ENCODE data around the gene IMMP2L. TPM values are rescaled to one million over a fixed set of nuclear protein-coding genes. Genes with fewer than 3 reads are reported as not detected.
"Not testable (repeated sequence)": the region's sequence is repeated elsewhere in the genome, so short reads cannot be mapped to it uniquely, and the experiment has no call there.

Gene IMMP2L
- total and polyA plus RNA-seq, 7 donors = 9.3 to 43.0 (median 19.2) TPM

DNA sequence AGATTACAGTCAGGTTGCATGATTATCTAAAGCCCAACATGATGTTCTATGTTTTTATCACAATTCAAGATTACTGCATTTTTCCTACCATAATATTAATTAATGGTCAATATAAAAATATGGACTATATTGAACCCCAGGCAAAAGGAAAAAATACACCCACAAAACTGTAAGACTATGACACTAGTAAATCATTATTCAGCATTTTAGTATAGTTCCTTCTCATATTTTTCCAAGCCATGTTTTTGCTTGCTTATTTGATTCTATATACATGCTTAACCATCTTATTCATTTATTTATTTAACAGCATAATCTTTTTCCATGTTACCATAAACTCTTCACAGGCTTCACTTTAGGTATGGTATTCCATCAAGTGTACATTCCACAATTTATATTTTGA is 101.6 kb downstream of the IMMP2L start:
- Histone ChIP-seq H3K9me3 (no peaks in the 10 kb centered on the region), H3K27me3 (ENCODE audit: insufficient read depth in 3 of 3, low read length in 2 of 3) (no peaks in the 10 kb centered on the region), H3K4me3 (no peak overlapping the region), H3K4me1 (no peaks in the 10 kb centered on the region), H3K36me3 (ENCODE audit: insufficient read depth in 1 of 2, low read depth in 1 of 2) (no peaks in the 10 kb centered on the region), H3K27ac (no peak overlapping the region)
- intact Hi-C loops (cut with DNase I) = no loop called here
- TF ChIP-seq, protein P1, sequence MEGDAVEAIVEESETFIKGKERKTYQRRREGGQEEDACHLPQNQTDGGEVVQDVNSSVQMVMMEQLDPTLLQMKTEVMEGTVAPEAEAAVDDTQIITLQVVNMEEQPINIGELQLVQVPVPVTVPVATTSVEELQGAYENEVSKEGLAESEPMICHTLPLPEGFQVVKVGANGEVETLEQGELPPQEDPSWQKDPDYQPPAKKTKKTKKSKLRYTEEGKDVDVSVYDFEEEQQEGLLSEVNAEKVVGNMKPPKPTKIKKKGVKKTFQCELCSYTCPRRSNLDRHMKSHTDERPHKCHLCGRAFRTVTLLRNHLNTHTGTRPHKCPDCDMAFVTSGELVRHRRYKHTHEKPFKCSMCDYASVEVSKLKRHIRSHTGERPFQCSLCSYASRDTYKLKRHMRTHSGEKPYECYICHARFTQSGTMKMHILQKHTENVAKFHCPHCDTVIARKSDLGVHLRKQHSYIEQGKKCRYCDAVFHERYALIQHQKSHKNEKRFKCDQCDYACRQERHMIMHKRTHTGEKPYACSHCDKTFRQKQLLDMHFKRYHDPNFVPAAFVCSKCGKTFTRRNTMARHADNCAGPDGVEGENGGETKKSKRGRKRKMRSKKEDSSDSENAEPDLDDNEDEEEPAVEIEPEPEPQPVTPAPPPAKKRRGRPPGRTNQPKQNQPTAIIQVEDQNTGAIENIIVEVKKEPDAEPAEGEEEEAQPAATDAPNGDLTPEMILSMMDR (IDR thresholded peaks at IDR 0.05) = no peak
- DNase-seq (no peak), ATAC-seq (no peak)

DNA sequence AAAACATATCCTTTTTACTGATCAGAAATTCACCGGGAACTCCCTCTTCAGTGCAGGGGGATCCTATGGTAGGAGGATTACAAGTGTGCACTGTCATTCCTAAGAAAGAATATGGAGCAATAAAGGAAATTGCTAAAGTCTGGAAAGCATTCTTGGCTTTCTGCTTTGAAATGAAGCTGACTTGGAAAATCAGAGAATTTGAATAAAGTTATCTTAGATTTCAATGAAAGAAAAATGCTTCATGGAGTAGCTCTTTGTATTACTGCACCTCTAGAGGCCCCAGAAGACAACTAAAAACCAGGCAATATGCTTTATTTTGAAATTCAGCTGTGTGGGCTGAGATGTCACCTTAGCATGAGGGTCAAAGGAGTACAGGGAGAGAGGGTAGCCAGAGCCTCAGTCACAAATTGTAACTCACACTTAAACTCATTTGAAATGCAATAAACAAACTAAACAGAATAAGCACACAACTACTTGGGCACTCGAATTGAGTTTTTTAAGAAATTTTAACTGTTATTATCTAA is 102.5 kb downstream of the IMMP2L start:
- H3K36me3 ChIP-seq (ENCODE audit: insufficient read depth in 1 of 2, low read depth in 1 of 2) = no peaks in the 10 kb centered on the region
- TF ChIP-seq, protein P1 (IDR thresholded peaks at IDR 0.05) = no peak
- intact Hi-C loops (cut with DNase I) = no loop called here
- H3K4me3 ChIP-seq = no peak overlapping the region
- ATAC-seq = no peak
- H3K27me3 ChIP-seq (ENCODE audit: insufficient read depth in 3 of 3, low read length in 2 of 3) = no peaks in the 10 kb centered on the region
- H3K4me1 ChIP-seq = no peaks in the 10 kb centered on the region
- WGBS, 3 donors = 77 to 84% (median 80%) methylated on average over 2 of the region's 2 CpGs
- no peaks in the 10 kb centered on the region for H3K9me3 ChIP-seq
- H3K27ac ChIP-seq = no peak overlapping the region
- no peak for DNase-seq

DNA sequence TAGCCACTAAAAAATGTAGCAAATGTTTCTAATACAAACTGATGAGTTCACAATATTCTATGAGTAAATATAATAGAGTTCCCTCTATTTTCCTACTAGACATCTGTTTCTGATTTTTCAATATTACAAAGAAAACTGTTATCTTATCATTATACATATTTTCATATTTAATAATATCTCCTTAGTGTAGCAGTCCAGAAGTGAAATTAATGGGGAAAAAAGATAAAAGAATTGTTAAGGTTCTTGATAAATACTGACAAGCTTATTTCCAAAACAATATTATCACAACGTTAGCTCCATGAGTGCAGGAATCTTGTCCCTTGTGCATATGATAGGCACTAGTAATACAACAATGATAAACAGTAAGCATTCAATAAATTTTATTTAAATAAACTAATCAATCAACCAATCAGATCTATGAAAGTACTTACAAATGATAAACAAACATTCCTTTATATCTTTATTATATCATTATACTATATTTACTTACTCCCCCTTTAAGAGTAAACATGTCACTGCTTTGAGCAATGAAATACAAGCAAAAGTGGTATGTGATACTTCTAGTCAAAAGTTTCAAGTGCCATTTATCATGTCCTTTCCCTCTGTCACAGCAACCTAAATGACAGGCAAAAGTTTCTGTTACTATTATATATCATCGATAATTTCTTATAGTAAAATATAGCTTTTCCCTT is 103.1 kb downstream of the IMMP2L start:
- 47 to 73% (median 51%) methylated on average over 2 of the region's 2 CpGs for WGBS, 3 donors
- TF ChIP-seq, protein P1 (IDR thresholded peaks at IDR 0.05) = no peak
- Histone ChIP-seq H3K4me1 (no peaks in the 10 kb centered on the region), H3K36me3 (ENCODE audit: insufficient read depth in 1 of 2, low read depth in 1 of 2) (no peaks in the 10 kb centered on the region), H3K9me3 (no peaks in the 10 kb centered on the region), H3K27me3 (ENCODE audit: insufficient read depth in 3 of 3, low read length in 2 of 3) (no peaks in the 10 kb centered on the region), H3K4me3 (no peak overlapping the region), H3K27ac (no peak overlapping the region)
- no peak for ATAC-seq
- intact Hi-C loops (cut with DNase I) = no loop called here
- DNase-seq = no peak

DNA sequence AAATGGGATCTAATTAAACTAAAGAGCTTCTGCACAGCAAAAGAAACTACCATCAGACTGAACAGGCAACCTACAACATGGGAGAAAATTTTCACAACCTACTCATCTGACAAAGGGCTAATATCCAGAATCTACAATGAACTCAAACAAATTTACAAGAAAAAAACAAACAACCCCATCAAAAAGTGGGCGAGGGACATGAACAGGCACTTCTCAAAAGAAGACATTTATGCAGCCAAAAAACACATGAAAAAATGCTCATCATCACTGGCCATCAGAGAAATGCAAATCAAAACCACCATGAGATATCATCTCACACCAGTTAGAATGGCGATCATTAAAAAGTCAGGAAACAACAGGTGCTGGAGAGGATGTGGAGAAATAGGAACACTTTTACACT is 111.6 kb downstream of the IMMP2L start:
- H3K4me3 ChIP-seq; H3K36me3 ChIP-seq (ENCODE audit: insufficient read depth in 1 of 2, low read depth in 1 of 2); H3K4me1 ChIP-seq; H3K27me3 ChIP-seq (ENCODE audit: insufficient read depth in 3 of 3, low read length in 2 of 3); H3K9me3 ChIP-seq; DNase-seq; ATAC-seq; H3K27ac ChIP-seq; intact Hi-C loops (cut with DNase I): not testable (repeated sequence)
- whole genome bisulfite sequencing, 3 donors = 93 to 100% (median 93%) methylated on average over 1 of the region's 2 CpGs

DNA sequence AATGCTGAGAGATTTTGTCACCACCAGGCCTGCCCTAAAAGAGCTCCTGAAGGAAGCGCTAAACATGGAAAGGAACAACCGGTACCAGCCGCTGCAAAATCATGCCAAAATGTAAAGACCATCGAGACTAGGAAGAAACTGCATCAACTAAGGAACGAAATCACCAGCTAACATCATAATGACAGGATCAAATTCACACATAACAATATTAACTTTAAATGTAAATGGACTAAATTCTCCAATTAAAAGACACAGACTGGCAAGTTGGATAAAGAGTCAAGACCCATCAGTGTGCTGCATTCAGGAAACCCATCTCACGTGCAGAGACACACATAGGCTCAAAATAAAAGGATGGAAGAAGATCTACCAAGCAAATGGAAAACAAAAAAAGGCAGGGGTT is 114.8 kb downstream of the IMMP2L start:
- intact Hi-C loops (cut with DNase I); H3K9me3 ChIP-seq; H3K4me1 ChIP-seq; H3K36me3 ChIP-seq (ENCODE audit: insufficient read depth in 1 of 2, low read depth in 1 of 2); DNase-seq; H3K27ac ChIP-seq; H3K27me3 ChIP-seq (ENCODE audit: insufficient read depth in 3 of 3, low read length in 2 of 3); ATAC-seq; H3K4me3 ChIP-seq: not testable (repeated sequence)
- WGBS, 3 donors = 79 to 100% (median 91%) methylated on average over 3 to 5 of the region's 6 CpGs

DNA sequence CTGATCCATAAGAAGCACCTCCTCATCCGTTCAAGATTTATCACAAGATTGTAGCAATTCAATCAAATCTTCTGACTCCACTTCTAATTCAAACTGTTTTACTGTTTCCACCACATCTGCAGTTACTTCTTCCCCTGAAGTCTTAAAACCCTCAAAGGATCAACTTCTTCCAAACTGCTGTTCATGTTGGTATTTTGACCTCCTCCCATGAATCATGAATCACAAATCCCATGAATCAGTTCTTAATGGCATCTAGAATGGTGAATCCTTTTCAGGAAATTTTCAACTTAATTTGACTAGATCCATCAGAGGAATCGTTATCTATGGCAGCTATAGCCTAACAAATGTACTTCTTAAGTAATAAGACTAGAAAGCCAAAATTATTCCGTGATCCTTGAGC is 122.3 kb downstream of the IMMP2L start:
- intact Hi-C loops (cut with DNase I) = no loop called here
- ATAC-seq = no peak
- H3K27ac ChIP-seq = no peak overlapping the region
- no peak for DNase-seq
- 93 to 97% (median 94%) methylated on average over 3 of the region's 3 CpGs for WGBS, 3 donors
- H3K4me3 ChIP-seq = no peak overlapping the region
- no peaks in the 10 kb centered on the region for H3K4me1 ChIP-seq
- no peaks in the 10 kb centered on the region for H3K36me3 ChIP-seq (ENCODE audit: insufficient read depth in 1 of 2, low read depth in 1 of 2)
- TF ChIP-seq, protein P1 (IDR thresholded peaks at IDR 0.05) = no peak
- H3K9me3 ChIP-seq = no peaks in the 10 kb centered on the region
- no peaks in the 10 kb centered on the region for H3K27me3 ChIP-seq (ENCODE audit: insufficient read depth in 3 of 3, low read length in 2 of 3)

Measured in psoas muscle (tissue), 8 donors.